IMR-90 (cell line): ENCODE measurements around the gene ABHD12B. TPM values are rescaled to one million over a fixed set of nuclear protein-coding genes. Genes with fewer than 3 reads are reported as not detected.
A peak's percentile ranks its signal among the peaks of the same experiment; 100 is the strongest.

Experiments
- ATAC-seq: fragments of 200-7000 bp; cut with Tn5 transposase; 2 replicates; pipeline ENCODE4 v1.9.1; 2020; ENCODE audit warnings: low read depth, mild to moderate bottlenecking, moderate library complexity
- BruUV-seq: library from RNA; stranded (reverse); fragments of 400-500 nt; replicated peaks from 2 replicates; lab custom pipeline; 2021; lab: Mats Ljungman, UMichigan
- CTCF ChIA-PET: fragments of 300-600 bp; formaldehyde crosslinking; extraction: SDS; loops from one replicate; lab custom pipeline; 2021; ENCODE audit warnings: antibody characterized with exemption; lab: Yijun Ruan, JAX
- POLR2A ChIA-PET: fragments of 300-600 bp; sonication (Branson Sonifier 250); formaldehyde crosslinking; loops from one replicate; lab custom pipeline; 2022; ENCODE audit warnings: antibody characterized with exemption; ENCODE audit not compliant: unreplicated experiment; lab: Charles Lee
- DNase-seq: peaks from one replicate; pipeline ENCODE4 v3.0.0; 2013
- H2AFZ ChIP-seq: replicated peaks from 2 replicates; pipeline ENCODE3; 2013; ENCODE audit warnings: low read length, mild to moderate bottlenecking; ENCODE audit not compliant: poor library complexity
- H2AK5ac ChIP-seq: 2 replicates; pipeline ENCODE4 v1.6.1; 2013; ENCODE audit warnings: low read depth, low read length, inconsistent platforms
- H2AK9ac ChIP-seq: replicated peaks from 2 replicates; pipeline ENCODE3; 2013; ENCODE audit warnings: mild to moderate bottlenecking, low read depth, low read length, moderate library complexity; ENCODE audit not compliant: poor library complexity
- H2BK120ac ChIP-seq: 2 replicates; pipeline ENCODE4 v1.6.1; 2013; ENCODE audit warnings: low read depth, low read length, inconsistent platforms
- H2BK15ac ChIP-seq: 3 replicates; pipeline ENCODE4 v1.6.1; 2013; ENCODE audit warnings: low read depth, low read length, inconsistent platforms
- H2BK20ac ChIP-seq: 2 replicates; pipeline ENCODE4 v1.6.1; 2013; ENCODE audit warnings: low read depth, mild to moderate bottlenecking, inconsistent platforms, low read length, moderate library complexity
- H2BK5ac ChIP-seq: 2 replicates; pipeline ENCODE4 v1.6.1; 2013; ENCODE audit warnings: mild to moderate bottlenecking, low read depth, low read length, inconsistent platforms; ENCODE audit not compliant: poor library complexity, severe bottlenecking
- H3K14ac ChIP-seq: replicated peaks from 2 replicates; pipeline ENCODE4 v1.6.1; 2013; ENCODE audit warnings: low read depth, low read length, inconsistent platforms
- H3K18ac ChIP-seq: 2 replicates; pipeline ENCODE4 v1.6.1; 2013; ENCODE audit warnings: low read depth, low read length, control low read depth
- H3K23ac ChIP-seq: 2 replicates; pipeline ENCODE4 v1.6.1; 2013; ENCODE audit warnings: low read depth, low read length, inconsistent platforms
- H3K27ac ChIP-seq: 2 replicates; pipeline ENCODE4 v1.5.1; 2013; ENCODE audit warnings: mild to moderate bottlenecking, control low read depth, low read length; ENCODE audit not compliant: insufficient read depth
- H3K27me3 ChIP-seq: 2 replicates; pipeline ENCODE4 v1.6.1; 2013; ENCODE audit warnings: low read length; ENCODE audit not compliant: control insufficient read depth, insufficient read depth
- H3K36me3 ChIP-seq: 2 replicates; pipeline ENCODE4 v1.6.1; 2013; ENCODE audit warnings: low read length, mixed read lengths; ENCODE audit not compliant: control insufficient read depth, insufficient read depth
- H3K4ac ChIP-seq: 2 replicates; pipeline ENCODE4 v1.6.1; 2013; ENCODE audit warnings: low read depth, low read length, inconsistent platforms
- H3K4me1 ChIP-seq: 2 replicates; pipeline ENCODE4 v1.6.1; 2013; ENCODE audit warnings: low read length, mixed read lengths; ENCODE audit not compliant: control insufficient read depth, insufficient read depth
- H3K4me2 ChIP-seq: 2 replicates; pipeline ENCODE4 v1.6.1; 2013; ENCODE audit warnings: low read depth, mild to moderate bottlenecking, control low read depth, low read length, moderate library complexity
- H3K4me3 ChIP-seq: 2 replicates; pipeline ENCODE4 v1.5.1; 2013; ENCODE audit warnings: low read depth, mild to moderate bottlenecking, control low read depth, low read length, moderate library complexity; ENCODE audit not compliant: insufficient read depth
- H3K56ac ChIP-seq: 2 replicates; pipeline ENCODE4 v1.6.1; 2013; ENCODE audit warnings: low read length, inconsistent platforms; ENCODE audit not compliant: insufficient read depth; ENCODE audit errors: extremely low read depth
- H3K79me1 ChIP-seq, 2 experiments: 2 replicates each; pipeline ENCODE4 v1.6.1; 2013; ENCODE audit warnings: low read length in 2 of 2, inconsistent platforms in 1 of 2, low read depth in 1 of 2
- H3K9ac ChIP-seq: 2 replicates; pipeline ENCODE4 v1.6.1; 2013; ENCODE audit warnings: low read depth, low read length, control low read depth
- H3K9me1 ChIP-seq: 2 replicates; pipeline ENCODE4 v1.6.1; 2013; ENCODE audit warnings: low read length, inconsistent platforms; ENCODE audit not compliant: insufficient read depth
- H3K9me3 ChIP-seq: 2 replicates; pipeline ENCODE4 v1.6.1; 2013; ENCODE audit warnings: low read length; ENCODE audit not compliant: control insufficient read depth, insufficient read depth
- H4K20me1 ChIP-seq: 2 replicates; pipeline ENCODE4 v1.6.1; 2013; ENCODE audit warnings: low read length, inconsistent platforms; ENCODE audit not compliant: insufficient read depth
- H4K5ac ChIP-seq: 2 replicates; pipeline ENCODE4 v1.6.1; 2013; ENCODE audit warnings: mild to moderate bottlenecking, low read depth, low read length, control low read depth
- H4K8ac ChIP-seq, 2 experiments: 2 replicates each; pipeline ENCODE4 v1.6.1; 2013; ENCODE audit warnings: low read depth in 2 of 2, low read length in 2 of 2, control low read depth in 1 of 2, inconsistent platforms in 1 of 2
- H4K91ac ChIP-seq: 2 replicates; pipeline ENCODE4 v1.6.1; 2013; ENCODE audit warnings: low read depth, low read length, inconsistent platforms; ENCODE audit not compliant: insufficient read depth
- BHLHE40 ChIP-seq: fragments of 150-350 bp; IDR thresholded peaks from 2 replicates; pipeline ENCODE4 v1.6.1; 2016; ENCODE audit warnings: mild to moderate bottlenecking, low read depth, low read length
- FOS ChIP-seq: fragments of 150-350 bp; IDR thresholded peaks from 2 replicates; pipeline ENCODE4 v1.6.1; 2016; ENCODE audit warnings: low read depth, low read length
- MAFK ChIP-seq: IDR thresholded peaks from 2 replicates; pipeline ENCODE4 v1.6.1; 2012; ENCODE audit warnings: low read depth, low read length, improper control_type of control experiment
- MXI1 ChIP-seq: IDR thresholded peaks from 2 replicates; pipeline ENCODE4 v1.6.1; 2012; ENCODE audit warnings: low read depth, mild to moderate bottlenecking, low read length, moderate library complexity, borderline replicate concordance
- NFE2L2 ChIP-seq: fragments of 150-350 bp; IDR thresholded peaks from 2 replicates; pipeline ENCODE4 v1.6.1; 2016; ENCODE audit warnings: low read depth, mild to moderate bottlenecking, low read length
- POLR2A ChIP-seq: IDR thresholded peaks from 2 replicates; pipeline ENCODE4 v1.6.1; 2012; ENCODE audit warnings: mild to moderate bottlenecking, low read depth, low read length
- RCOR1 ChIP-seq: IDR thresholded peaks from 2 replicates; pipeline ENCODE4 v1.6.1; 2012; ENCODE audit warnings: mild to moderate bottlenecking, low read length, improper control_type of control experiment; ENCODE audit not compliant: insufficient replicate concordance
- SMC3 ChIP-seq: fragments of 150-350 bp; IDR thresholded peaks from 2 replicates; pipeline ENCODE4 v1.6.1; 2016; ENCODE audit warnings: low read depth, mild to moderate bottlenecking, antibody characterized with exemption, low read length, moderate library complexity
- whole genome bisulfite sequencing, 2 experiments: methylation state at CpG; one replicate each; pipeline versions ENCODE4 v1.1.5 to v1.1.7; 2013; ENCODE audit warnings: missing lambda C conversion rate in 2 of 2; ENCODE audit not compliant: insufficient read length in 1 of 2; ENCODE audit errors: extremely low coverage in 2 of 2; 5-methylcytosine and 5-hydroxymethylcytosine counted together
- dilution Hi-C: fragments of 300-500 bp; cut with HindIII; formaldehyde crosslinking; loops from one replicate; pipeline ENCODE4 v1.14.3; 2018; ENCODE audit warnings: low sequenced_read_pairs; ENCODE audit not compliant: unreplicated experiment
- in situ Hi-C: fragments of 300-500 bp; cut with MboI; formaldehyde crosslinking; loops from 3 replicates; pipeline ENCODE4 v1.14.3; 2019; ENCODE audit warnings: low sequenced_read_pairs, inconsistent platforms, mixed read lengths
- intact Hi-C: fragments of 100-400 bp; cut with micrococcal nuclease; formaldehyde crosslinking; loops from 2 replicates; pipeline ENCODE4 v1.10.0; 2022
- polyA plus RNA-seq, 3 experiments: library from polyadenylated mRNA; depleted of rRNA; stranded (reverse); fragments of >200 nt; gene quantifications; 2 replicates each; pipeline ENCODE4 v1.2.3, GENCODE V29; 2012; ENCODE audit warnings: low replicate concordance in 1 of 3
- total RNA-seq: library from RNA; depleted of rRNA; stranded (reverse); fragments of >200 nt; gene quantifications from 2 replicates; pipeline ENCODE4 v1.2.3, GENCODE V29; 2012
- TF ChIP-seq, protein P1 (sequence below): fragments of 150-350 bp; IDR thresholded peaks from 2 replicates; pipeline ENCODE4 v1.6.1; 2017; ENCODE audit warnings: mild to moderate bottlenecking, antibody characterized with exemption, low read length, low read depth
- TF ChIP-seq, protein P2 (sequence below): conservative IDR thresholded peaks from 2 replicates; pipeline ENCODE4 v1.5.1; 2012; ENCODE audit warnings: mild to moderate bottlenecking, low read depth, low read length, improper control_type of control experiment
- TF ChIP-seq, protein P3 (sequence below): fragments of 150-350 bp; IDR thresholded peaks from 2 replicates; pipeline ENCODE4 v1.6.1; 2016; ENCODE audit warnings: low read depth, mild to moderate bottlenecking, low read length, moderate library complexity, borderline replicate concordance

ABHD12B gene
- total and polyA plus RNA-seq, 2 of the 4 experiments (the other 2 are of a cell fraction): 0.18 TPM; not detected in 1

DNA sequence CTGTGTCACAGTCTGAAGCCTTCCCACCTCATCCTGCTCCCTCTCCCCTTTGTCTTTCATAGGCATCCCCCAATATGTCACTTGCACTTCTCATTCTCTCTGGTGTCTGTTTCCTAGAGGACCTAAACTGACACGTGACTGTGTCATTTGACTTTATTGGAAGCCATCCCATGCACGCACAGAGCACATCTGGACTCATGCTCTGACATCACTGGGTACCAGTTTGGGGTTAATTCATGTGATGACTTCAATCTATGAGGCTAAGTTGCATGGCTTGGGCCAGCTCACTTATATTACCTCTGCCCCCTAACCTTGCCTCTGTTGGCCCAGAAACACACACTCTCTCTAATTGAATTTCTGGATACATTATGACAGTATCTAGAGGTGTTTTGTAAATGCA is 51.0 kb downstream of the ABHD12B start:
- TF ChIP-seq BHLHE40 (no peak), RCOR1 (no peak), MXI1 (no peak), MAFK (no peak), SMC3 (no peak), POLR2A (no peak), FOS (no peak), NFE2L2 (no peak)
- TF ChIP-seq, protein P1, sequence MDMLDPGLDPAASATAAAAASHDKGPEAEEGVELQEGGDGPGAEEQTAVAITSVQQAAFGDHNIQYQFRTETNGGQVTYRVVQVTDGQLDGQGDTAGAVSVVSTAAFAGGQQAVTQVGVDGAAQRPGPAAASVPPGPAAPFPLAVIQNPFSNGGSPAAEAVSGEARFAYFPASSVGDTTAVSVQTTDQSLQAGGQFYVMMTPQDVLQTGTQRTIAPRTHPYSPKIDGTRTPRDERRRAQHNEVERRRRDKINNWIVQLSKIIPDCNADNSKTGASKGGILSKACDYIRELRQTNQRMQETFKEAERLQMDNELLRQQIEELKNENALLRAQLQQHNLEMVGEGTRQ: no peak
- TF ChIP-seq, protein P2, sequence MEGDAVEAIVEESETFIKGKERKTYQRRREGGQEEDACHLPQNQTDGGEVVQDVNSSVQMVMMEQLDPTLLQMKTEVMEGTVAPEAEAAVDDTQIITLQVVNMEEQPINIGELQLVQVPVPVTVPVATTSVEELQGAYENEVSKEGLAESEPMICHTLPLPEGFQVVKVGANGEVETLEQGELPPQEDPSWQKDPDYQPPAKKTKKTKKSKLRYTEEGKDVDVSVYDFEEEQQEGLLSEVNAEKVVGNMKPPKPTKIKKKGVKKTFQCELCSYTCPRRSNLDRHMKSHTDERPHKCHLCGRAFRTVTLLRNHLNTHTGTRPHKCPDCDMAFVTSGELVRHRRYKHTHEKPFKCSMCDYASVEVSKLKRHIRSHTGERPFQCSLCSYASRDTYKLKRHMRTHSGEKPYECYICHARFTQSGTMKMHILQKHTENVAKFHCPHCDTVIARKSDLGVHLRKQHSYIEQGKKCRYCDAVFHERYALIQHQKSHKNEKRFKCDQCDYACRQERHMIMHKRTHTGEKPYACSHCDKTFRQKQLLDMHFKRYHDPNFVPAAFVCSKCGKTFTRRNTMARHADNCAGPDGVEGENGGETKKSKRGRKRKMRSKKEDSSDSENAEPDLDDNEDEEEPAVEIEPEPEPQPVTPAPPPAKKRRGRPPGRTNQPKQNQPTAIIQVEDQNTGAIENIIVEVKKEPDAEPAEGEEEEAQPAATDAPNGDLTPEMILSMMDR: no peak
- TF ChIP-seq, protein P3, sequence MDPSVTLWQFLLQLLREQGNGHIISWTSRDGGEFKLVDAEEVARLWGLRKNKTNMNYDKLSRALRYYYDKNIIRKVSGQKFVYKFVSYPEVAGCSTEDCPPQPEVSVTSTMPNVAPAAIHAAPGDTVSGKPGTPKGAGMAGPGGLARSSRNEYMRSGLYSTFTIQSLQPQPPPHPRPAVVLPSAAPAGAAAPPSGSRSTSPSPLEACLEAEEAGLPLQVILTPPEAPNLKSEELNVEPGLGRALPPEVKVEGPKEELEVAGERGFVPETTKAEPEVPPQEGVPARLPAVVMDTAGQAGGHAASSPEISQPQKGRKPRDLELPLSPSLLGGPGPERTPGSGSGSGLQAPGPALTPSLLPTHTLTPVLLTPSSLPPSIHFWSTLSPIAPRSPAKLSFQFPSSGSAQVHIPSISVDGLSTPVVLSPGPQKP: no peak
- Histone ChIP-seq H4K8ac (no peak overlapping the region), H3K4me1 (peaks cover 8% of the 10 kb centered on the region), H2AK9ac (no peak overlapping the region), H2AFZ (no peak overlapping the region), H2BK20ac (no peak overlapping the region), H2BK15ac (no peak overlapping the region), H3K18ac (no peak overlapping the region), H3K4ac (peak overlapping the region; percentile 2; the same call in 1 of the 2 replicates), H2BK120ac (no peak overlapping the region), H4K91ac (0 out of 2 replicates have a peak overlapping the region, but pooled peaks have one; percentile 32), H3K27me3 (no peaks in the 10 kb centered on the region), H3K56ac (no peak overlapping the region), H4K20me1 (no peaks in the 10 kb centered on the region), H3K36me3 (peaks cover 13% of the 10 kb centered on the region), H3K79me1 (no peaks in the 10 kb centered on the region), H3K9ac (no peak overlapping the region), H2BK5ac (no peak overlapping the region), H3K4me2 (no peak overlapping the region), H3K14ac (no peak overlapping the region), H3K27ac (no peak overlapping the region), H4K5ac (no peak overlapping the region), H2AK5ac (no peak overlapping the region), H3K9me3 (no peaks in the 10 kb centered on the region), H3K23ac (no peak overlapping the region), H3K9me1 (peaks cover 12% of the 10 kb centered on the region), H3K4me3 (no peak overlapping the region)
- in situ Hi-C loops: no loop called here
- CTCF ChIA-PET: no interaction called here
- intact Hi-C loops: no loop called here
- WGBS, 2 experiments: 88% methylated on average over 1 of the region's 2 CpGs; no CpG with 5 or more reads in 1 of the 2 experiments
- no TSS peak for BruUV-seq
- DNase-seq (no peak), ATAC-seq (no peak)
- dilution Hi-C loops: no loop called here
- POLR2A ChIA-PET: no interaction called here
